Raji (cell line): Measurements from ENCODE around the gene CLSTN2.

Experiments
- POLR2A ChIP-seq: IDR thresholded peaks from 2 replicates; pipeline ENCODE4 v1.6.1; 2011; ENCODE audit warnings: low read depth, low read length, control low read depth; ENCODE audit not compliant: insufficient read depth

The CLSTN2 gene

DNA sequence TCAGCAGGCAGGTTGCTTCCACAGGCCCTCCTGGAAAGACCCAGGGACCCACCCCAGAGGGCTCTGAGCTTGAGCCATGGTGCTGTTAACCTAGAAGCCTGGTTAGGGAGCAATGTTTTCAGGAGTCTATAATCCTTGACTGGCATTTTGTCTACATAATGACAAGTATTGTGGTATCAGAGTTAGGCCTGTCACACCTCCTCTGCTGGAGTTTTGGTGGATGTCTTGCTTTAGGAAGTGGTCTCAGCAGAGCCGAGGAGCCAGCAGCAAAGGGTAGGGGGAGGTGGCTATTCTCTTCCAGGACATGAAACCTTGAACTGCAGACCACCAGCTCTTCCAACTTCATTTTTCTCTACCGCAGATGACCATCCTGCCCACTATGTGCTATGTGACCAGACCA is 76.1 kb downstream of the CLSTN2 start:
- no peak for TF ChIP-seq POLR2A

- TF ChIP-seq POLR2A: no peak
Measured at GRCh38 chr3:140011611-140012277, 76.8 kb downstream of the CLSTN2 start.

- no peak for TF ChIP-seq POLR2A
Measured at GRCh38 chr3:140013220-140013619, 78.2 kb downstream of the CLSTN2 start.

- no peak for TF ChIP-seq POLR2A
Measured at GRCh38 chr3:140014831-140015495, 80.0 kb downstream of the CLSTN2 start.

DNA sequence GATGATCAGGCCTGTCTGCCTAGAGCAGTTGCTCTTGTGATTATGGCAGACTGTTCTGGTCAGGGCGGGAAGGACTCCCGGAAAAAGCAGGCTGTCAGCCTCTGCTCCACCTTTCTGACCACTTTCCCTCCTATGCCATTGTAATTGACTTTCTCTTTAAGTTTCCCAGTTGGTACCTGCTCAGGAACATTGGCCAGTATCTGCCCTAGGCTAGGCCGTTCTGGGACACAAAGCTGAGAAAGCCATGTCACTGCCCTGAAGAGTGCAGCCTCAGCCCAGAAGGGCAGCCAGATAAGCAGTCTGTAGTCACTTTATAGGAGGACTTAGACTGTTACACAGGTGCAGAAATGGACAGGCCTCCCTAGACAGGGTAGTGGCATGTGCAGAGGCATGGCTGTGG is 80.8 kb downstream of the CLSTN2 start:
- TF ChIP-seq POLR2A: no peak

DNA sequence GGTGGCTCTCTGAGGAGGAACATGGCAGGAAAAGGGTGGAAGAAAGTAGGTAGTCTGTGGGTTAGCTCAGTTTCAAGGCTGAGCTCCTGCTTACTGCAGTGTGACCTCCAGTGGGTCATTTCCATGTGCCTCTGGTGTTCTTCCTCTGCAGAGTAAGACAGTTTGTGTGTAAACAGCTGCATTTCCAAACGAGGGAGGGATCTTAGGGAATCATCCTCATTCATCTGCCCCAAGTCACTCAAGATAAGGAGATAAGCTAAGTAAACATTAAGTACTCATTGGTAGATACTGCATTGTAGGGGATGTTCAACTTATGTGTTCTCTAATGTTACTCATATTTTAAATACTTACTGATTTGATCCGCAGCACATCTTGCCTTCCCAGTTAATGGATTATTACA is 83.6 kb downstream of the CLSTN2 start:
- TF ChIP-seq POLR2A: no peak

DNA sequence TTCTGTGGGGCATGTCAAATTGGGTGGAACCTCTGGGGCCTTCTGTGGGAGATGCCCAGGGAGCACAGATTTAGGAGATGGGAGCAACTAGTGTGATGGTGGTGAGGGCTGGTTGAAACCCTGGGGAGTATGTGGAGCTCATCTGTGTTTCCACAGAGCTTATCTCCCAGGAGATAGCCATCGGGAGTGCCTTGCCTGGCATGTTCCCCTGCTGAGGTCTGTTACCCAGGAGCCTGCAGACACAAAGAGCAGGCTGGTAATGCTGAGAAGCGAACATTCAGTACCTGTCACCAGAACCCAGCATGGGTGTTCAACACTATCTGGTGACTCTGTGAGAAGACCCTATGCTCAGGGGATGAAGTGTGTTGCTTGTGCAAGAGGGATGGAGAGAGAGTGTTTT is 85.0 kb downstream of the CLSTN2 start:
- no peak for TF ChIP-seq POLR2A

- TF ChIP-seq POLR2A: no peak
Measured at GRCh38 chr3:140020541-140020940, 85.6 kb downstream of the CLSTN2 start.

- no peak for TF ChIP-seq POLR2A
Measured at GRCh38 chr3:140021269-140021668, 86.3 kb downstream of the CLSTN2 start.

DNA sequence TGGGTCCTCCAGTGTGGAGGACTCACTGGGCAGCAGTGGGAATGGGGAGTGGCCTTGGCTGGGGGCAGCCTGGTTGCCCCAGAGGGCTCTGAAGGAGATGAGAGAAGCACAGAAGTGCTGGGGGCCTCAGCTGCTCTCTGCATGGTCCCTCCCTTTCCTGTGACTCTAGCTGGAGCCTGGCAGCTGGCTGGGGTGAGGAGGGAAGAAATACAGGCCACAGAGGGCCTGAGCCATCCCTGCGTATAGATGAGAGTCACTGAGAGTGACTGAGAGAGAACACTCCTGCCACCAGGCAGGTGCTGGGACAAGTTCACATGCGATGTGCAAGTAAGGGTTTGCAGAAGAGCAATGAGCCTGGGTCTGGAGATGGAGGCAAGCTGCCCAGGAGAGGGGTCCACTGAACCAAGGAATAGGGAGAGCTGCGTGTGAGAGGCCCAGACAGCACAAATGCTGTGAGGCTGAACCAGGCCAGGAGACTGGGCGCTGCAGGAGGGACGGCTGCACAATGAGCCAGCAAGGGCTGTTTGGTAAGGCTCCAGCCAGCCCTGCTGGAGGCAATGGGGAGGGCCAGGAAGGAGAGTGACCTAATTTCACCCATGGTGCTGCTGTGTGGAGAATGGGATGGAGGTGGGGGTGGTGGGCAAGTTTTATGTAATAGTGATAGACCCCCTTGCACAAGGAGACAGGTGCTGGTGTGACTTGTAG is 87.2 kb downstream of the CLSTN2 start:
- no peak for TF ChIP-seq POLR2A

GRCh38 chr3:140023616-140024530 is 88.9 kb downstream of the CLSTN2 start:
- TF ChIP-seq POLR2A: no peak

- no peak for TF ChIP-seq POLR2A
Measured at GRCh38 chr3:140031170-140031569, 96.2 kb downstream of the CLSTN2 start.

DNA sequence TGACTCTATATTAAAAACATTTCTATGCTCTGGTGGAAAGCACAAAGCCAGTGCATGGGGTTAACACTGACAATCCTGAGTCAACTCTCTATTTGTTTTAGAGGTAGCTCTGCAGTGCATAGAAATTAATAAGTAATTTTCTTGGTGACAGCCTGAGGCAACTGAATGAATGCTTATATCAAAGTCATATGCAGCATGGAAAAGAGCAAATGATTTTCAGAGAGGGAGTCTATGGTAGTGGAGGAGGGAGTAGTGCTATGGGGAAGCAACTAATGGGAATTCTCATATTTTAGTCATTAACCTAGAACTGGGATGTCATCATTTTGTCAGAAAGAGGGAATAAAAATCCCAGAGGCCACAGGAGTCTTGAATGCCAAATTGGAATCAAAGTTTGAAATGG is 99.1 kb downstream of the CLSTN2 start:
- no peak for TF ChIP-seq POLR2A

DNA sequence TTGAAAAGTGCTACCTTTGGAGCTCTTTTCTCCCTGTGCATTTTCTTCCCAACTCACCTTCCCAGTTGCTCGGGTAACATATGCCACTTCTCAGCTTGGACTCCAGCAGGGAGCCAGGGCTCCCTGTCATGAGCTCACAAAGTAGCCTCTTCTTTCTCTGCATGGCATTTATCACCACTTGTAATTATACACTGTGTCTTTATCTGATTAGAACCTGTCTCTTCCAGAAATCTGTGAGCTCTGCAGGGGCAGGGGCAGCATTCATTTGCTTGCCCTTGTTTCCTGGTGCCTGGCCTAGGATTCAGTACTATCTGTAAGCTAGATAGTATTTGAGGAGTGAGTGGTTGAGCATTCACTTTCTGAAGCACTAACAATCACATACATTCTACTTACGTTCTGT is 100.9 kb downstream of the CLSTN2 start:
- no peak for TF ChIP-seq POLR2A

DNA sequence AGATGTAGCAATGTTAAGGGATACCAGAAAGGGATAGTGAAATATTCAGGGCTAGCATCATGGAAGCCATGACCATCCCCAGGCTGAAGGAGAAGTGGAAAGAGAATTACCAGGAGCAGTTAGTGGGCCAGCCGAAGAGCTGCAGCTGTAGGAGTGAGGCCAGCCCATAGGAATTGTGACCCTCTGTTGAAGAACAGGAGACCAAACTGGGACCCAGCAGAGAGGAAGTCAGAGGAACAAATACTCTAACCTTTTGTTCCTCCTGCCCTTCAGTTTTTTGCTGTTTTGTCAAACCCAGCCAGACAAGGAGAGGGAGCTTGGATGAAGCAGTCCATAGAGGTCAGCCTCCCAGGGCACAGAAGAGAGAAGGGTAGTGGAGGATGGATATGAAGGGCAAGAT is 115.4 kb downstream of the CLSTN2 start:
- TF ChIP-seq POLR2A: no peak

- TF ChIP-seq POLR2A: no peak
Measured at GRCh38 chr3:140051019-140051957, 116.3 kb downstream of the CLSTN2 start.
